Measurements from ENCODE around the gene MLC1.

GRCh38 chr22:50035131-50035881, 49.9 kb downstream of the MLC1 start:
- TF ChIP-seq CTCF (IDR thresholded peaks at IDR 0.05; ENCODE audit: low read depth, low read length, missing input control) (no peak), JUND (IDR thresholded peaks at IDR 0.05) (no peak), TAF1 (conservative IDR thresholded peaks at IDR 0.05) (no peak), RAD21 (IDR thresholded peaks at IDR 0.05) (no peak), FOXA2 (IDR thresholded peaks at IDR 0.05) (no peak), MAX (IDR thresholded peaks at IDR 0.05) (no peak), ATF3 (IDR thresholded peaks at IDR 0.05) (no peak), GABPA (IDR thresholded peaks at IDR 0.05 in 1 of 2, conservative IDR thresholded peaks at IDR 0.05 in 1 of 2) (no peak), ZBTB33 (IDR thresholded peaks at IDR 0.05) (no peak)
- TF ChIP-seq, protein P1, sequence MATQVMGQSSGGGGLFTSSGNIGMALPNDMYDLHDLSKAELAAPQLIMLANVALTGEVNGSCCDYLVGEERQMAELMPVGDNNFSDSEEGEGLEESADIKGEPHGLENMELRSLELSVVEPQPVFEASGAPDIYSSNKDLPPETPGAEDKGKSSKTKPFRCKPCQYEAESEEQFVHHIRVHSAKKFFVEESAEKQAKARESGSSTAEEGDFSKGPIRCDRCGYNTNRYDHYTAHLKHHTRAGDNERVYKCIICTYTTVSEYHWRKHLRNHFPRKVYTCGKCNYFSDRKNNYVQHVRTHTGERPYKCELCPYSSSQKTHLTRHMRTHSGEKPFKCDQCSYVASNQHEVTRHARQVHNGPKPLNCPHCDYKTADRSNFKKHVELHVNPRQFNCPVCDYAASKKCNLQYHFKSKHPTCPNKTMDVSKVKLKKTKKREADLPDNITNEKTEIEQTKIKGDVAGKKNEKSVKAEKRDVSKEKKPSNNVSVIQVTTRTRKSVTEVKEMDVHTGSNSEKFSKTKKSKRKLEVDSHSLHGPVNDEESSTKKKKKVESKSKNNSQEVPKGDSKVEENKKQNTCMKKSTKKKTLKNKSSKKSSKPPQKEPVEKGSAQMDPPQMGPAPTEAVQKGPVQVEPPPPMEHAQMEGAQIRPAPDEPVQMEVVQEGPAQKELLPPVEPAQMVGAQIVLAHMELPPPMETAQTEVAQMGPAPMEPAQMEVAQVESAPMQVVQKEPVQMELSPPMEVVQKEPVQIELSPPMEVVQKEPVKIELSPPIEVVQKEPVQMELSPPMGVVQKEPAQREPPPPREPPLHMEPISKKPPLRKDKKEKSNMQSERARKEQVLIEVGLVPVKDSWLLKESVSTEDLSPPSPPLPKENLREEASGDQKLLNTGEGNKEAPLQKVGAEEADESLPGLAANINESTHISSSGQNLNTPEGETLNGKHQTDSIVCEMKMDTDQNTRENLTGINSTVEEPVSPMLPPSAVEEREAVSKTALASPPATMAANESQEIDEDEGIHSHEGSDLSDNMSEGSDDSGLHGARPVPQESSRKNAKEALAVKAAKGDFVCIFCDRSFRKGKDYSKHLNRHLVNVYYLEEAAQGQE (IDR thresholded peaks at IDR 0.05) = no peak
